Muscle layer of colon (tissue), 2 donors: ENCODE results near the gene FAM78A.

Experiments
- H3K27ac ChIP-seq: one replicate; pipeline ENCODE4 v1.7.0; 2013; ENCODE audit warnings: low read depth, mild to moderate bottlenecking, low read length, moderate library complexity
- H3K27me3 ChIP-seq, 2 donors: one replicate each; pipeline ENCODE4 v1.7.0; 2013; ENCODE audit warnings: low read length in 2 of 2, mild to moderate bottlenecking in 2 of 2; ENCODE audit not compliant: insufficient read depth in 2 of 2, control insufficient read depth in 1 of 2
- H3K36me3 ChIP-seq: one replicate; pipeline ENCODE4 v1.7.0; 2013; ENCODE audit warnings: mild to moderate bottlenecking, low read length; ENCODE audit not compliant: insufficient read depth
- H3K4me1 ChIP-seq: one replicate; pipeline ENCODE4 v1.7.0; 2013; ENCODE audit warnings: mild to moderate bottlenecking, low read length; ENCODE audit not compliant: insufficient read depth
- H3K4me3 ChIP-seq, 2 donors: one replicate each; pipeline ENCODE4 v1.7.0; 2013; ENCODE audit warnings: low read length in 2 of 2, low read depth in 1 of 2, mild to moderate bottlenecking in 1 of 2, moderate library complexity in 1 of 2
- H3K9ac ChIP-seq: one replicate; pipeline ENCODE4 v1.7.0; 2013; ENCODE audit warnings: low read length
- H3K9me3 ChIP-seq: one replicate; pipeline ENCODE4 v1.7.0; 2013; ENCODE audit warnings: mild to moderate bottlenecking, low read length
- donor health status: abdominal sarcoma.
- donor health status: Adenocarcinoma of cecum.

FAM78A gene

GRCh38 chr9:131288217-131288616 is 11.9 kb upstream of the FAM78A start:
- no peaks in the 10 kb centered on the region for H3K36me3 ChIP-seq
- no peak overlapping the region for H3K27ac ChIP-seq
- H3K27me3 ChIP-seq: peaks cover 0 to 2% of the 10 kb centered on the region in 2 donors
- peaks cover 19% of the 10 kb centered on the region for H3K4me1 ChIP-seq
- no peaks in the 10 kb centered on the region for H3K9me3 ChIP-seq
- no peak overlapping the region for H3K4me3 ChIP-seq
- H3K9ac ChIP-seq: no peak overlapping the region

- no peak overlapping the region for H3K4me3 ChIP-seq
- H3K27ac ChIP-seq: no peak overlapping the region
- no peaks in the 10 kb centered on the region for H3K9me3 ChIP-seq
- H3K4me1 ChIP-seq: peaks cover 16% of the 10 kb centered on the region
- no peak overlapping the region for H3K9ac ChIP-seq
- H3K27me3 ChIP-seq: peaks cover under 1 to 11% of the 10 kb centered on the region in 2 donors
- H3K36me3 ChIP-seq: no peaks in the 10 kb centered on the region
Measured at GRCh38 chr9:131287359-131287758, 11.0 kb upstream of the FAM78A start.

DNA sequence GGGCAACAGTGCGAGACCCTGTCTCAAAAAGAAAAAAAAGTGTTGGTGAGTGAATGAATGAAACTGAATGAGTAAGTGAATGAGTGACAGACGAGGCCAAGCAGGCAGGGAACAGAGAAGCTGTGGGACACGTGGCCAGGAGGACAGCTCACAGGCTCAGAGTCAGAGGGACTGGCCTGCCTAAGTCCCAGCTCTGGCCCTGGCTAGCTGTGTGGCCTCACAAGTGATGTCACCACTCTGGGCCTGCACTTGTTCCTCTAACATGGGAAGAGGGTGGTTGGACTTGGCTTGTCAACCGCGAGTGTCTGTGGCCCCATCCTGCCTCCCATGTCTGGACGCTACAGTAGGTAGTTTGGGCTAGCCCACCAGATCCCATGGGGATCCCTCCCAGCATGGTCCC is 8.5 kb upstream of the FAM78A start:
- Histone ChIP-seq H3K27ac (no peak overlapping the region), H3K4me1 (no peaks in the 10 kb centered on the region), H3K36me3 (no peaks in the 10 kb centered on the region), H3K27me3 (peaks cover 6 to 31% of the 10 kb centered on the region in 2 donors), H3K9me3 (no peaks in the 10 kb centered on the region), H3K9ac (no peak overlapping the region), H3K4me3 (no peak overlapping the region)

- Histone ChIP-seq H3K9me3 (no peaks in the 10 kb centered on the region), H3K9ac (no peak overlapping the region), H3K27me3 (peaks cover 6 to 31% of the 10 kb centered on the region in 2 donors), H3K27ac (no peak overlapping the region), H3K4me1 (no peaks in the 10 kb centered on the region), H3K4me3 (no peak overlapping the region), H3K36me3 (no peaks in the 10 kb centered on the region)
Measured at GRCh38 chr9:131282688-131283422, 6.5 kb upstream of the FAM78A start.

DNA sequence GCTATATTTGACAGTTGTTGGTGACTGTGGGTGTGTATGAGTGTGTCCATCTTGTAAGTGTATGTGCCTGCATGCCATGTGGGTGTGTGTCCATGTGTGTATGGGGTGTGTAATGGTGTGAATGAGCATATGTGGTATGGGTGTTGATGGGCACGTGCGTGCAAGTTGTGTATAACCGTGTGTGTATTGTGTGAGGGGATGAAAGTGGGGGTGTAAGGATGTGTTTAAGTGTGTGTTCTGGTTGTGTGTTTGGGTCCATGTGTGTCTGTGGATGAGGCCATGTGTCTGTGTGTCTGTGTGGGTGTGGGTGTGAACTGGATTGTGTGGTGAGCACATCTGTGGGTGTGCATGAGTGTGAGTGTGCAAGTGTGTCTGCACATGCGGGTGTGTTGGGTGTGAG is 5.9 kb upstream of the FAM78A start:
- H3K27ac ChIP-seq: no peak overlapping the region
- no peaks in the 10 kb centered on the region for H3K4me1 ChIP-seq
- H3K4me3 ChIP-seq: no peak overlapping the region
- H3K36me3 ChIP-seq: no peaks in the 10 kb centered on the region
- H3K27me3 ChIP-seq: peaks cover 6 to 31% of the 10 kb centered on the region in 2 donors
- no peaks in the 10 kb centered on the region for H3K9me3 ChIP-seq
- H3K9ac ChIP-seq: no peak overlapping the region

- Histone ChIP-seq H3K4me3 (no peak overlapping the region), H3K4me1 (no peaks in the 10 kb centered on the region), H3K27me3 (peaks cover 6 to 31% of the 10 kb centered on the region in 2 donors), H3K36me3 (no peaks in the 10 kb centered on the region), H3K9ac (no peak overlapping the region), H3K9me3 (no peaks in the 10 kb centered on the region), H3K27ac (no peak overlapping the region)
Measured at GRCh38 chr9:131281119-131281965, 5.0 kb upstream of the FAM78A start.

DNA sequence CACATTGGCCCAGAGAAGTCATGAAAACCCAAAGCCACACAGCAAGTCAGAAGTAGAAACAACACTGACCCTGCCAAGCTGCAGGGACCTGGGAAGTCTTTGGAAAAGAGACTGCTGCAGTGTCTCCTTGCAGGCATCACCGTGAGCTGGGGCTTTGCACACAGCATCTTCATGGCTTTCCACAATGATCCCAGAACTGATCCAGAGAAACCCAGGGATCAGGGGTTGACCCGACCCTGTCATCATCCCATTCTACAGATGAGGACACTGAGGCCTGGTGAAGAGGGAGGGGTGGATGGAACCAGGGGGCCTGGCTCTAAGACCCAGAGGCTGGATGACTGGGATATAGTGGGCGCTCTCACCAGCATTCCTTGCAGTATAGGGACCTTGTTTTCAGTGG is 4.3 kb upstream of the FAM78A start:
- Histone ChIP-seq H3K9me3 (no peaks in the 10 kb centered on the region), H3K4me1 (no peaks in the 10 kb centered on the region), H3K9ac (no peak overlapping the region), H3K27ac (no peak overlapping the region), H3K27me3 (peaks cover 6 to 35% of the 10 kb centered on the region in 2 donors), H3K4me3 (no peak overlapping the region), H3K36me3 (no peaks in the 10 kb centered on the region)

- Histone ChIP-seq H3K9ac (no peak overlapping the region), H3K9me3 (no peaks in the 10 kb centered on the region), H3K27ac (no peak overlapping the region), H3K36me3 (no peaks in the 10 kb centered on the region), H3K4me1 (no peaks in the 10 kb centered on the region), H3K27me3 (peaks cover 6 to 42% of the 10 kb centered on the region in 2 donors), H3K4me3 (no peak overlapping the region)
Measured at GRCh38 chr9:131279863-131280570, 3.7 kb upstream of the FAM78A start.

GRCh38 chr9:131279196-131279862 is 3.0 kb upstream of the FAM78A start:
- Histone ChIP-seq H3K9me3 (no peaks in the 10 kb centered on the region), H3K9ac (no peak overlapping the region), H3K4me3 (no peak overlapping the region), H3K27me3 (peaks cover 6 to 49% of the 10 kb centered on the region in 2 donors), H3K4me1 (no peaks in the 10 kb centered on the region), H3K36me3 (no peaks in the 10 kb centered on the region), H3K27ac (no peak overlapping the region)

- no peaks in the 10 kb centered on the region for H3K4me1 ChIP-seq
- H3K4me3 ChIP-seq: no peak overlapping the region
- no peak overlapping the region for H3K9ac ChIP-seq
- no peak overlapping the region for H3K27ac ChIP-seq
- peaks cover 6 to 49% of the 10 kb centered on the region in 2 donors for H3K27me3 ChIP-seq
- no peaks in the 10 kb centered on the region for H3K9me3 ChIP-seq
- H3K36me3 ChIP-seq: no peaks in the 10 kb centered on the region
Measured at GRCh38 chr9:131278702-131279111, 2.4 kb upstream of the FAM78A start.
